ENCODE data around the gene SARNP. TPM values are rescaled to one million over a fixed set of nuclear protein-coding genes. Genes with fewer than 3 reads are reported as not detected.
A peak's percentile ranks its signal among the peaks of the same experiment; 100 is the strongest.

SARNP gene
- total RNA-seq, 1 experiment from 2014 or later: 73.8 TPM

- peaks cover 36% of the 10 kb centered on the region for H3K36me3 Mint-ChIP-seq (ENCODE audit: insufficient read depth, unreplicated experiment)
- intact Hi-C loops (cut with micrococcal nuclease; ENCODE audit: unreplicated experiment): no loop called here
- no peaks in the 10 kb centered on the region for H3K9me3 Mint-ChIP-seq (ENCODE audit: low read depth, unreplicated experiment)
- H3K27ac Mint-ChIP-seq (ENCODE audit: unreplicated experiment): no peak overlapping the region
- no TSS peak for BruUV-seq (replicated peaks)
- peaks cover 11% of the 10 kb centered on the region for H3K27me3 Mint-ChIP-seq (ENCODE audit: unreplicated experiment)
- H3K4me1 Mint-ChIP-seq (ENCODE audit: low read depth, unreplicated experiment): peaks cover 17% of the 10 kb centered on the region
- H3K4me3 Mint-ChIP-seq (ENCODE audit: low read depth, unreplicated experiment): no peak overlapping the region
- CTCF ChIA-PET: interaction anchor here (0.6 kb wide), 1 partner anchor 165 kb away, joined by 3 read pairs; no protein-coding TSS in a partner anchor
- TF ChIP-seq, protein P1, sequence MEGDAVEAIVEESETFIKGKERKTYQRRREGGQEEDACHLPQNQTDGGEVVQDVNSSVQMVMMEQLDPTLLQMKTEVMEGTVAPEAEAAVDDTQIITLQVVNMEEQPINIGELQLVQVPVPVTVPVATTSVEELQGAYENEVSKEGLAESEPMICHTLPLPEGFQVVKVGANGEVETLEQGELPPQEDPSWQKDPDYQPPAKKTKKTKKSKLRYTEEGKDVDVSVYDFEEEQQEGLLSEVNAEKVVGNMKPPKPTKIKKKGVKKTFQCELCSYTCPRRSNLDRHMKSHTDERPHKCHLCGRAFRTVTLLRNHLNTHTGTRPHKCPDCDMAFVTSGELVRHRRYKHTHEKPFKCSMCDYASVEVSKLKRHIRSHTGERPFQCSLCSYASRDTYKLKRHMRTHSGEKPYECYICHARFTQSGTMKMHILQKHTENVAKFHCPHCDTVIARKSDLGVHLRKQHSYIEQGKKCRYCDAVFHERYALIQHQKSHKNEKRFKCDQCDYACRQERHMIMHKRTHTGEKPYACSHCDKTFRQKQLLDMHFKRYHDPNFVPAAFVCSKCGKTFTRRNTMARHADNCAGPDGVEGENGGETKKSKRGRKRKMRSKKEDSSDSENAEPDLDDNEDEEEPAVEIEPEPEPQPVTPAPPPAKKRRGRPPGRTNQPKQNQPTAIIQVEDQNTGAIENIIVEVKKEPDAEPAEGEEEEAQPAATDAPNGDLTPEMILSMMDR (IDR thresholded peaks at IDR 0.05; ENCODE audit: unreplicated experiment): no peak
- no peak for DNase-seq
Observed at GRCh38 chr12:55833056-55833455, 15.5 kb upstream of the SARNP start.

DNA sequence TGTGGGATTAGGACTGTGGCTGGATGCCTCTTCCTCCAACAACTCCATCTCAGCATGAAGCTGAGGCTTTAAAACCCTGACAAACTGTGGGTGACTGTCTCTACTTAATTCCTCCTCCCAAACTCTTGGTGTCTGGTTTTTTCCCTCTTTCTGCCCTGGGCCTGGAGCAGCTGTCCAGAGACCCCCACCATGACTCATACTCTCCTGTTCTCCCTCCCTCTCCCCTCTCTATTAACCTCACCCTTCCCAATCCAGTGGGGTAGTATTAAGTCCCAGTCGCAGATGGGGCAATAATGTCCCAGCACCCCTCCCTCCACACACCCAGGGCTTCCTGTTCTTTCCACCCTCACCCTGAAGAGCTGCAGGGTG, 13.9 kb upstream of the SARNP start:
- Mint-ChIP-seq H3K27me3 (ENCODE audit: unreplicated experiment) (peaks cover 9% of the 10 kb centered on the region), H3K4me1 (ENCODE audit: low read depth, unreplicated experiment) (peaks cover 27% of the 10 kb centered on the region), H3K9me3 (ENCODE audit: low read depth, unreplicated experiment) (no peaks in the 10 kb centered on the region), H3K27ac (ENCODE audit: unreplicated experiment) (peak overlapping the region; percentile 84), H3K4me3 (ENCODE audit: low read depth, unreplicated experiment) (peak overlapping the region; percentile 91), H3K36me3 (ENCODE audit: insufficient read depth, unreplicated experiment) (peaks cover 51% of the 10 kb centered on the region)
- TF ChIP-seq, protein P1 (IDR thresholded peaks at IDR 0.05; ENCODE audit: unreplicated experiment): no peak
- intact Hi-C loops (cut with micrococcal nuclease; ENCODE audit: unreplicated experiment): no loop called here
- CTCF ChIA-PET: interaction anchor here (0.9 to 3.3 kb wide), 2 partner anchors 12 to 14 kb away, joined by 3 to 21 read pairs; partner anchors contain the start of genes ORMDL2 and SARNP
- no peak for DNase-seq
- no TSS peak for BruUV-seq (replicated peaks)

GRCh38 chr12:55830601-55831446, 13.3 kb upstream of the SARNP start:
- Mint-ChIP-seq H3K4me3 (ENCODE audit: low read depth, unreplicated experiment) (peak overlapping the region; percentile 91), H3K36me3 (ENCODE audit: insufficient read depth, unreplicated experiment) (peaks cover 56% of the 10 kb centered on the region), H3K27ac (ENCODE audit: unreplicated experiment) (peak overlapping the region; percentile 84), H3K9me3 (ENCODE audit: low read depth, unreplicated experiment) (no peaks in the 10 kb centered on the region), H3K27me3 (ENCODE audit: unreplicated experiment) (peaks cover 3% of the 10 kb centered on the region), H3K4me1 (ENCODE audit: low read depth, unreplicated experiment) (peaks cover 27% of the 10 kb centered on the region)
- DNase-seq: peak; percentile 69
- CTCF ChIA-PET: interaction anchor here (0.9 to 3.3 kb wide), 5 partner anchors 11 to 110 kb away, joined by 3 to 21 read pairs (median 5); partner anchors contain the start of genes ORMDL2 and SARNP
- BruUV-seq (replicated peaks): no TSS peak
- TF ChIP-seq, protein P1 (IDR thresholded peaks at IDR 0.05; ENCODE audit: unreplicated experiment): no peak
- intact Hi-C loops (cut with micrococcal nuclease; ENCODE audit: unreplicated experiment): no loop called here

GRCh38 chr12:55829967-55830600, 12.6 kb upstream of the SARNP start:
- BruUV-seq (replicated peaks): TSS peak; percentile 40
- Mint-ChIP-seq H3K4me3 (ENCODE audit: low read depth, unreplicated experiment) (peak overlapping the region; percentile 91), H3K27me3 (ENCODE audit: unreplicated experiment) (no peaks in the 10 kb centered on the region), H3K27ac (ENCODE audit: unreplicated experiment) (peak overlapping the region; percentile 84), H3K36me3 (ENCODE audit: insufficient read depth, unreplicated experiment) (peaks cover 56% of the 10 kb centered on the region), H3K9me3 (ENCODE audit: low read depth, unreplicated experiment) (no peaks in the 10 kb centered on the region), H3K4me1 (ENCODE audit: low read depth, unreplicated experiment) (peaks cover 27% of the 10 kb centered on the region)
- TF ChIP-seq, protein P1 (IDR thresholded peaks at IDR 0.05; ENCODE audit: unreplicated experiment): no peak
- no peak for DNase-seq
- intact Hi-C loops (cut with micrococcal nuclease; ENCODE audit: unreplicated experiment): loop anchor here (2.0 to 5.0 kb wide), 2 partner anchors 77 to 97 kb away; partner anchors contain the start of gene PYM1
- CTCF ChIA-PET: interaction anchor here (0.6 to 3.3 kb wide), 17 partner anchors 10 to 344 kb away, joined by 3 to 21 read pairs (median 4); partner anchors contain the start of genes CD63, ORMDL2 and SARNP

Measured in Calu3 (cell line).